ENCODE measurements around the gene ACR.

ACR gene

GRCh38 chr22:50706481-50707125 is 31.4 kb upstream of the ACR start:
- Histone ChIP-seq H3K4me1 (ENCODE audit: control insufficient read depth, low read length) (no peaks in the 10 kb centered on the region), H3K9me3 (ENCODE audit: control insufficient read depth, insufficient read depth, low read length) (no peaks in the 10 kb centered on the region), H3K79me2 (ENCODE audit: control insufficient read depth, low read length) (no peaks in the 10 kb centered on the region), H3K4me2 (ENCODE audit: low read length) (no peak overlapping the region), H3K36me3 (ENCODE audit: control insufficient read depth, low read length) (no peaks in the 10 kb centered on the region), H3K27ac (ENCODE audit: low read depth, low read length) (no peak overlapping the region), H3K27me3 (ENCODE audit: control insufficient read depth, low read length) (no peaks in the 10 kb centered on the region), H4K20me1 (ENCODE audit: control insufficient read depth, insufficient read depth, low read depth, low read length) (no peaks in the 10 kb centered on the region), H3F3A (ENCODE audit: control insufficient read depth, insufficient read depth) (no peaks in the 10 kb centered on the region), H3K4me3 (ENCODE audit: low read length) (no peak overlapping the region), H3K9me2 (replicated peaks; ENCODE audit: control insufficient read depth, low read length) (no peaks in the 10 kb centered on the region)
- TF ChIP-seq CTCF (IDR thresholded peaks at IDR 0.05; ENCODE audit: low read depth, low read length, poor library complexity, severe bottlenecking) (no peak), EZH2phosphoT487 (IDR thresholded peaks at IDR 0.05; ENCODE audit: borderline replicate concordance, low read length) (no peak)

- H3K9me3 ChIP-seq (ENCODE audit: control insufficient read depth, insufficient read depth, low read length): no peaks in the 10 kb centered on the region
- H3K27ac ChIP-seq (ENCODE audit: low read depth, low read length): no peak overlapping the region
- H3K4me2 ChIP-seq (ENCODE audit: low read length): no peak overlapping the region
- H3K36me3 ChIP-seq (ENCODE audit: control insufficient read depth, low read length): no peaks in the 10 kb centered on the region
- H3K9me2 ChIP-seq (replicated peaks; ENCODE audit: control insufficient read depth, low read length): no peaks in the 10 kb centered on the region
- no peaks in the 10 kb centered on the region for H4K20me1 ChIP-seq (ENCODE audit: control insufficient read depth, insufficient read depth, low read depth, low read length)
- no peaks in the 10 kb centered on the region for H3K79me2 ChIP-seq (ENCODE audit: control insufficient read depth, low read length)
- H3F3A ChIP-seq (ENCODE audit: control insufficient read depth, insufficient read depth): no peaks in the 10 kb centered on the region
- no peak overlapping the region for H3K4me3 ChIP-seq (ENCODE audit: low read length)
- no peaks in the 10 kb centered on the region for H3K4me1 ChIP-seq (ENCODE audit: control insufficient read depth, low read length)
- TF ChIP-seq EZH2phosphoT487 (IDR thresholded peaks at IDR 0.05; ENCODE audit: borderline replicate concordance, low read length): no peak
- no peak for TF ChIP-seq CTCF (IDR thresholded peaks at IDR 0.05; ENCODE audit: low read depth, low read length, poor library complexity, severe bottlenecking)
- no peaks in the 10 kb centered on the region for H3K27me3 ChIP-seq (ENCODE audit: control insufficient read depth, low read length)
Observed at GRCh38 chr22:50708474-50708873, 29.5 kb upstream of the ACR start.

GRCh38 chr22:50708996-50709395 is 29.0 kb upstream of the ACR start:
- H4K20me1 ChIP-seq (ENCODE audit: control insufficient read depth, insufficient read depth, low read depth, low read length): no peaks in the 10 kb centered on the region
- no peaks in the 10 kb centered on the region for H3K4me1 ChIP-seq (ENCODE audit: control insufficient read depth, low read length)
- H3K9me2 ChIP-seq (replicated peaks; ENCODE audit: control insufficient read depth, low read length): no peaks in the 10 kb centered on the region
- H3K9me3 ChIP-seq (ENCODE audit: control insufficient read depth, insufficient read depth, low read length): no peaks in the 10 kb centered on the region
- H3K36me3 ChIP-seq (ENCODE audit: control insufficient read depth, low read length): no peaks in the 10 kb centered on the region
- no peak overlapping the region for H3K4me2 ChIP-seq (ENCODE audit: low read length)
- H3K4me3 ChIP-seq (ENCODE audit: low read length): no peak overlapping the region
- TF ChIP-seq CTCF (IDR thresholded peaks at IDR 0.05; ENCODE audit: low read depth, low read length, poor library complexity, severe bottlenecking) (no peak), EZH2phosphoT487 (IDR thresholded peaks at IDR 0.05; ENCODE audit: borderline replicate concordance, low read length) (no peak)
- H3K27ac ChIP-seq (ENCODE audit: low read depth, low read length): no peak overlapping the region
- H3K27me3 ChIP-seq (ENCODE audit: control insufficient read depth, low read length): no peaks in the 10 kb centered on the region
- H3F3A ChIP-seq (ENCODE audit: control insufficient read depth, insufficient read depth): no peaks in the 10 kb centered on the region
- no peaks in the 10 kb centered on the region for H3K79me2 ChIP-seq (ENCODE audit: control insufficient read depth, low read length)

Data from DOHH2 (cell line).